CD4-positive, alpha-beta T cell treated with Interleukin-2 at 100 ng/mL for 4 hours (primary cell): ENCODE results near the gene CDH13.
A peak's percentile ranks its signal among the peaks of the same experiment; 100 is the strongest.

Experiments used
- DNase-seq: peaks from one replicate; pipeline ENCODE4 v3.0.0-alpha.2; 2020; ENCODE audit warnings: low spot score

Gene CDH13

GRCh38 chr16:82653550-82654511 lies 27.1 kb downstream of the CDH13 start:
- DNase-seq = peak; percentile 67

- peak; percentile 77 for DNase-seq
Measured at GRCh38 chr16:82655072-82655714, 28.4 kb downstream of the CDH13 start.

- DNase-seq = no peak
Measured at GRCh38 chr16:82655720-82656490, 29.1 kb downstream of the CDH13 start.

- no peak for DNase-seq
Measured at GRCh38 chr16:82657239-82657638, 30.5 kb downstream of the CDH13 start.

GRCh38 chr16:82657786-82658185 lies 31.0 kb downstream of the CDH13 start:
- DNase-seq = no peak

GRCh38 chr16:82658796-82659195 lies 32.0 kb downstream of the CDH13 start:
- no peak for DNase-seq

- DNase-seq = peak; percentile 44
Measured at GRCh38 chr16:82660075-82660645, 33.4 kb downstream of the CDH13 start.

GRCh38 chr16:82660966-82661365 lies 34.2 kb downstream of the CDH13 start:
- DNase-seq = no peak

GRCh38 chr16:82664181-82664580 lies 37.4 kb downstream of the CDH13 start:
- no peak for DNase-seq

- DNase-seq = no peak
Measured at GRCh38 chr16:82665025-82665424, 38.3 kb downstream of the CDH13 start.

GRCh38 chr16:82667437-82667836 lies 40.7 kb downstream of the CDH13 start:
- no peak for DNase-seq

GRCh38 chr16:82668094-82668493 lies 41.3 kb downstream of the CDH13 start:
- no peak for DNase-seq

GRCh38 chr16:82671741-82672140 lies 45.0 kb downstream of the CDH13 start:
- DNase-seq = peak; percentile 38

GRCh38 chr16:82672676-82673075 lies 45.9 kb downstream of the CDH13 start:
- no peak for DNase-seq

GRCh38 chr16:82675300-82675699 lies 48.5 kb downstream of the CDH13 start:
- no peak for DNase-seq

GRCh38 chr16:82681592-82681991 lies 54.8 kb downstream of the CDH13 start:
- no peak for DNase-seq

GRCh38 chr16:82682767-82683166 lies 56.0 kb downstream of the CDH13 start:
- DNase-seq = no peak

GRCh38 chr16:82684256-82684655 lies 57.5 kb downstream of the CDH13 start:
- no peak for DNase-seq

- DNase-seq = no peak
Measured at GRCh38 chr16:82685526-82685925, 58.8 kb downstream of the CDH13 start.

- DNase-seq = no peak
Measured at GRCh38 chr16:82694239-82694874, 67.6 kb downstream of the CDH13 start.

GRCh38 chr16:82695806-82696205 lies 69.0 kb downstream of the CDH13 start:
- no peak for DNase-seq

- no peak for DNase-seq
Measured at GRCh38 chr16:82699260-82699659, 72.5 kb downstream of the CDH13 start.
